Measurements from ENCODE around the gene MGAT4B.
"Not testable (repeated sequence)": the region's sequence is repeated elsewhere in the genome, so short reads cannot be mapped to it uniquely, and the experiment has no call there.

MGAT4B gene

DNA sequence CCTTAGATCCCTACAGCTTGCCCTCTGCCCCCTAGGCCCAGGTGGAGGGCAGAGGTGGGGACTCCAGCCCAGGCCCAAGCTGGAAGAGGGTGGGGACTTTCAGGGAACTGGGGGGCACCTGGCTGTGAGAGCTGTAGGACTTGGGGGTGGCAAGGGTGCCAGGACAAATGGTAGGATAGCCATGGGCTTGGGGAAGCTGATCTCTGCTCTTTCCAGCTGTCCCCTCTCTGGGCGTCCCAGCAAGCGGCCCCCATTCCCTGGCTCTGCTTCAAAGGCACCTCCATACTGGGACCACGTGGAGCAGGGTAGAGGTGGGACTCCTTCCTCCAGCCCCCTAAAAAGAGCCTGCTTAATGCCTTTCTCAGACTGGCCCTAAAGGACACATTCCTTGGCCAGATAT is 12.5 kb downstream of the MGAT4B start:
- no peak for DNase-seq

DNA sequence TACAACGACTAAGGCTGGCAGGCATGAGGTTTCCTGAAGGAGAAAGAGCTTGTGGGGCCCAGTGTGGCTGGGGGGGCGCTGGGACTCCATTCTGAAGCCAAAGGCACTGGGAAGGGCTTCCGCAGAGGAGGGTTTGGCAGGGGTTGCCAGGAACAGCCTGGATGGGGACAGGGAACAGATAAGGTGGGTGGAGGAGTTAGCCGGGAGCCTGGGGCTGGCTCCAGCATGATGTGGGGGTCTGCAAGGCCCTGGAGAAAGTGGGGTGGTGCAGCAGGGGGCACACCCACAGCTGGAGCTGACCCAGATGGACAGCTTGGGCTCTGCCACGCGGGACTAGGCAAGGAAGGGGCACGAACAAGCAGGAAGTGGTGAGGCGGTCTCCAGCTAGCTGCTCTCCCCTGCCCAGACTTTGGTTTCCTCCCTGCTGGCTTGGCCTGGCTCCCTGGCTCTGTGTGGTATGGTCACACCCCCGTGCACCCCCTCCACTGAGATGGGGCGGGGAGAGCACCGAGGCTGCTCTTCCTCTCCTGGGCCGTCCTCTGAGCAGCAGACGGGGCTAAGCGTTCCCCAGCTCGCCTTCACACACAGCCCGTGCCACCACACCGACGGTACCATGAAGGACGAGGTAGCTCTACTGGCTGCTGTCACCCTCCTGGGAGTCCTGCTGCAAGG is 13.1 kb downstream of the MGAT4B start, which contains the start of gene LTC4S:
Gene LTC4S, plus strand, starts transcription at position 519 of the 672 bp plus-strand sequence. Its CDS starts 95 bp downstream, at position 614.
- DNase-seq, result peak; percentile 88 to 89

DNA sequence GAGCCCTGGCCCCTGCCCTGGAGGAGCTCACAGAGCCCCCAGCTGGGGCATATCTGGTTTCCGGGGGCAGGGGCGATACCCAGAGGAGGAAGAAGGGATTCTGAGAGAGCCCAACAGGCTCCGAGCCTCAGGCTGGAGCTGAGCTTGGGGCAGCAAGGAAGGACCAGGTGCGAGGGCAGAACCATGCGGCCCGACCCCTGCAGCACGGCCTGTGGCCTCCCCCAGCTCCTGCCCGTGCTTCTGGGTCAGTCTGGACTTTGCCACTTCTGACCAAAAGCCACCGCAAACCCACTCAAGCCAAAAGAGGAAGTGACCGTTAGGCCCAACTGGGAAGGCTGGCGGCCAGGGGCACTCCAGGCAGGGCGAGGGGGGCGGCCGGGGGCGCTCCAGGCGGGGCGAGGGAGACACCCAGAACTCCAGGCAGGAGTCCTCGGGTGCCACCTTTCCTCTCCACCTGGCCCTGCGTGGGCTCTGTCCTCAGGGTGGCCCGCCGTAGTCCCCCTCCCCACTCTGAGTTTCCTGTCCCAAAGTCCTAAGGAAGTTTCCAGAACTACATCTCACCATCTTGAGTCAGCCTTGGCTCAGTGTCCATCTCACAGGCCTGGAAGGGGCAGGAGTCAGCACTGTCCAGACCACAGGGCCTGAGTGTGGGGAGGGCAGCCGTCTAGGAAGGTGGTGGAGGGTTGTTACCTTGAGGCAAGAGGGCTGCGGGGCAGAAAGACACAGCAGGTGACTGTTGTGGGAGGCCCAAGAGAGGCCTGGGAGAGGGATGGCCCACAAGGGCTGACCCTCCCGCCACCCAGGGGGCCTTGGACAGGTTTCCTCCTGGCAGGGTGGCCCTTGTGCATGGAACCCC is 13.8 kb downstream of the MGAT4B start:
- DNase-seq, result peak in 1 of 2 experiments; percentile 29

- DNase-seq, result no peak
These were observed 14.6 kb downstream of the MGAT4B start for GRCh38 chr5:179791881-179792611.

DNA sequence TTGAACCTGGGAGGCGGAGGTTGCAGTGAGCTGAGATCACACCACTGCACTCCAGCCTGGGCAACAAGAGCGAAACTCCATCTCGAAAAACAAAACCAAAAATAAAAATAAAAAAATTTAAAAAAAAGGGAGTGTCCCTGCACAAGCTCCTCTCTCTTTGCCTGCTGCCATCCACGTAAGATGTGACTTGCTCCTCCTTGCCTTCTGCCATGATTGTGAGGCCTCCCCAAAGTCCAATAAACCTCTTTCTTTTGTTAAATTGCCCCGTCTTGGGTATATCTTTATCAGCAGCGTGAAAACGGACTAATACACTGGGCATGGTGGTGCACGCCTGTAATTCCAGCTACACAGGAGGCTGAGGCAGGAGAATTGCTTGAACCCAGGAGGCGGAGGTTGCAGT is 17.4 kb downstream of the MGAT4B start:
- not testable (repeated sequence) for DNase-seq

- DNase-seq, result no peak
These were observed 18.3 kb downstream of the MGAT4B start for GRCh38 chr5:179788193-179788854.

- DNase-seq, result no peak
These were observed 19.8 kb downstream of the MGAT4B start for GRCh38 chr5:179786861-179787260.

DNA sequence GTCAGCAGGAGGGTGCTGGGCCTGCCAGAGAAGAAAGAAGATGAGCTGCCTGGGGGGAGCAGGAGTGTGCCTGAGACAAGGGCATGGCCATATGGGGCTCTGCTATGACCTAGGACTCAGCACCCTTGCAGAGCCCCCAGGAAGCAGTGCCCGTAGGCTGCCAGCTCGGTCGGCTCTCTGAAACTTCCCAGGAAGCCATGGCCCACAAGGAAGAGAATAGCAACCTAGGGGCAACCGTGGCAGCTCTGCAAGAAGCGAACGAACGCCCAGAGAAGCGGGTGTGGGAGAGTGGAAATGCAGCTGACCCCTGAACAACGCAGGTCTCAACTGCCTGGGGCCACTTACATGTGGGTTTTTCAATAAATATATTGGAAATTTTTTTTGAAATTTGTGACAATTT is 23.5 kb downstream of the MGAT4B start:
- DNase-seq, result no peak

- DNase-seq, result no peak
These were observed 24.8 kb downstream of the MGAT4B start for GRCh38 chr5:179781846-179782245.

GRCh38 chr5:179780362-179780761 is 26.3 kb downstream of the MGAT4B start:
- peak; percentile 69 to 76 for DNase-seq

GRCh38 chr5:179779826-179780225 is 26.8 kb downstream of the MGAT4B start:
- DNase-seq, result no peak

DNA sequence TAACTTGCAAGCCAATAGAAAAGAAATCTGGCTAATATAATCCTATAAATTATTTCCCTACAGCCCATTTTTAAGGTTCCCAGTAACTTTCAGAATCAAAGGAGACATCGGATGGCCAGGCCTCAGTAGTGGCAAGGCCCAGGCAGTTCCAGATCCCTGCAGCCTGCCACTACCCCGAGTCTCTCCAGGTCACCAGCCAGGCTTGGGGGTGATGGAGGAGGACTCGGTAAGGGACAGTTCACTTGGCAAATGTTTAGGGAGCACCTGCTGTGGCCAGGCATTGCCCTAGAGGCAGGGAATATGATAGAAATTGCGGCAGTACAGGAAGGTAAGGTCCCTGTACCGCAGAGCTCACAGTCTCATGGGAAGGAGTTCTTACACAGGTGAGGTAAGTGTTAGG is 28.1 kb downstream of the MGAT4B start:
- DNase-seq, result no peak

GRCh38 chr5:179777909-179778308 is 28.8 kb downstream of the MGAT4B start:
- DNase-seq, result peak; percentile 15 to 42

DNA sequence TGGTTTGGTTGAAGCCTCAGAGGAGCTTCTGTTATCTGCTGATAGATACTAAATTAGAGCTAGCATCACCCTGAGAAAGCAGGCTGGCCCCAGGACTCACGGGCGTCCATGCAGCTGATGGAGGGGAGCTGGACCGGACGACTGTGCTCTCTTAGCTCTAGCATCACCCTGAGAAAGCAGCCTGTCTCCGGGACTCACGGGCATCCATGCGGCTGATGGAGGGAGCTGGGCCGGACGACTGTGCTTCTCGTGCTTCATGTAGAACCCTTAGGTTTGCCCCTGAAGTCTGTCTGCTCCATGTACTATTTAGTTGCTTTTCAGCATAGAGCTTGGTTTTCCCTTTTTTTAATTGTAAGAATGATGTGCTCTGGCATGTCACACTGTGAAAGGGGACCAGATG is 29.2 kb downstream of the MGAT4B start:
- DNase-seq, result no peak

- DNase-seq, result no peak
These were observed 30.2 kb downstream of the MGAT4B start for GRCh38 chr5:179776411-179776938.

DNA sequence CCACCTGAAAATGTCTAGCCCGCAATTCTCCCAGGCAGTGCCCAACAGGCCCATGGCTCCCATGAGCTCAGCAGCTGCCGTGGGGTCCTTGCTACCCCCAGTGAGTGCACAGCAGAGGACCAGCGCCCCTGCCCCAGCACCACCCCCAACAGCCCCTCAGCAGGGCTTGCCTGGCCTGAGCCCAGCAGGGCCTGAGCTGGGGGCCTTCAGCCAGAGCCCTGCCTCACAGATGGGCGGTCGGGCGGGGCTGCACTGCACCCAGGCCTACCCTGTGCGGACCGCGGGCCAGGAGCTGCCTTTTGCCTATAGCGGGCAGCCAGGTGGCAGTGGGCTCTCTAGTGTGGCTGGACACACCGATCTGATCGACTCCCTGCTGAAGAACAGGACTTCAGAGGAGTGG is 32.2 kb downstream of the MGAT4B start:
- no peak for DNase-seq

DNA sequence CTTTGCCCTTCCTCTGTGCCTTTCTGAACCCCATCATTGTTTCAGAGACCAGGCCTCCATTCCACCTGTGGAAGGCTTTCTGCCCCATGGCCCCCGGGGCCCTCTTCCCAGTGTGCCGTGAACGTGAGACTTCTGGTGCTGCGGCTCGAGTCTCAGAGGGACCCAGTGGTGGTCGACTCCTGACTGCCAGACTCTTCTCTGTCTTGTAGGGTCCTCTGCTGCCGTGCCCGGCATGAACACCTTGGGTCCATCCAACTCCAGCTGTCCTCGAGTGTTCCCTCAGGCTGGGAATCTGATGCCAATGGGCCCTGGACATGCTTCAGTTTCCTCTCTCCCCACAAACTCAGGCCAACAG is 33.0 kb downstream of the MGAT4B start:
- no peak for DNase-seq

DNA sequence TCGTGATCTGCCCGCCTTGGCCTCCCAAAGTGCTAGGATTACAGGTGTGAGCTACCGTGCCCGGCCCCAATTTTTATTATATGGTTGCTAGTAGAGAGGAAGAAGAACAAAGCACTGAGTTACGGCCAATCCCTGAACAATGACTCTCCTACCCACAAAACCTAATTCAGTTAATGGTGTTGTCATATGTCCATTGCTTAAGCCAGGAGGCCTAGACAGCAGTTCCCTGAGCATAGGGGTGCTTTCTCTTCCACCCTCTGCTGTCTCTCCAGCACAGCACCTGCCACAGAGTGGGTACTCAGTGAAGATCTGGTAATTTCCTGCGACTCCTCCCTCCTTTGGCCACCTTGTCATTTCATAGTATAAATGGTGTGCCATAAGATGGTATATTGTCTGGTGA is 34.3 kb downstream of the MGAT4B start:
- DNase-seq, result peak; percentile 69 to 71

- DNase-seq, result no peak
These were observed 35.3 kb downstream of the MGAT4B start for GRCh38 chr5:179771311-179771895.

- DNase-seq, result no peak
These were observed 36.9 kb downstream of the MGAT4B start for GRCh38 chr5:179769796-179770195.

DNA sequence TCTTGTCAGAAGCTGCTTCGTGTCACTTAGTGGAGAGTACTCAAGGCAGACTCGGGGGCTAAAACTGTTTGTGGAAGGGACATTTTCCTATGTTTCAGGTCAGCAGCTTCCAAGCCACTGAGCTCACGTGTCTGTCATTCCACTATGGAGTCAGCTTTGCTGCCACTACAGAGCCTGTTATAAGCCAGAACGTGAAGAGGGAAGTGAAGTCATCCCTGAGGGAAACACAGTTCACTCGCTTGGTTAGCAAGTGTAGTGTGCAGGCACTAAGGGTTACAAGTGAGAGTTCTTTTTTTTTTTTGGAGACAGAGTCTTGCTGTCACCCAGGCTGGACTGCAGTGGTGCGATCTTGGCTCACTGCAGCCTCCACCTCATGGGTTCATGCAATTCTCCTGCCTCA is 37.4 kb downstream of the MGAT4B start:
- DNase-seq, result no peak

GRCh38 chr5:179768326-179769085 is 38.2 kb downstream of the MGAT4B start:
- no peak for DNase-seq

Data from AML-193 (cell line).